ENCODE results near the gene BHLHE23. TPM values are rescaled to one million over a fixed set of nuclear protein-coding genes. Genes with fewer than 3 reads are reported as not detected.

The BHLHE23 gene
- total RNA-seq, 1 donor from 2014 or later, result not detected

DNA sequence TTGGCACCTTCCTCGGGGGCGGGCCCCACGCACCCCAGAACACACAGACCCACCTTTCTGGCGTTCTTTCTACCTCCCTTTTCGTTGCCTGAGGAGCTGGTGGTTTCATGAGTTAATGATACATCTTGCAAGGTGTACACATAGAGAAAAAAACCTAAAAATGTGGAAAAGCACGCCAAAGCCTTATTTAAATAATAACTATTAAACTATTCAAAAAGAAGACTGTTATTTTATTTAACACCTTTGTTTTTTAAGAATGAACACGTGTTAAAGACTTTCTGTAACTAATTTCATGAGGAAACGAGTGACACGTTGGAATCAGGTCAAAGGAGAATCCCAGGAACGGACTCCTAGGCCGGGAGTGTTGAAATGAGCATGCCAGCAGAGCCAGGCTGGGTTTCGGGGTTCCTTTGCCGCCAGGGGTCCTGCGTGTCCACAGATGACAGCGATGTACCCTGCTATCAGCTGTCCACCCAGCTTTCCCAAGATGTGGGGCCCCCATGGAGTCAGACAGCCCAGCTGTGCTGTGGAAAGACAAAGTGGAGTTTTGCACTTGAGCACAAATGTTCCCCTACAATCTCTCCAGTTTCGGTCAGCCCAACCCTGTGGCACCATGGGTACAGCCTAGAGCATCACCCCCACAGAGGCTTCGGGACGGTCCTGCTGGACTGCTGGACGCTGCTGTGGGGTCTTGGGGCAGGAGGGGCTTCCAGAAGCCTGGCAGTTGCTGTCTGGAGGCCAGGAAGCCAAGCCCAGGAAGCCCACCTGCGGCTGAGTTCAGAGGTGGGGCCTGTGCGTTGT, 38.2 kb downstream of the BHLHE23 start:
- H3K36me3 Mint-ChIP-seq, result no peaks in the 10 kb centered on the region
- H3K27ac Mint-ChIP-seq, result no peak overlapping the region

DNA sequence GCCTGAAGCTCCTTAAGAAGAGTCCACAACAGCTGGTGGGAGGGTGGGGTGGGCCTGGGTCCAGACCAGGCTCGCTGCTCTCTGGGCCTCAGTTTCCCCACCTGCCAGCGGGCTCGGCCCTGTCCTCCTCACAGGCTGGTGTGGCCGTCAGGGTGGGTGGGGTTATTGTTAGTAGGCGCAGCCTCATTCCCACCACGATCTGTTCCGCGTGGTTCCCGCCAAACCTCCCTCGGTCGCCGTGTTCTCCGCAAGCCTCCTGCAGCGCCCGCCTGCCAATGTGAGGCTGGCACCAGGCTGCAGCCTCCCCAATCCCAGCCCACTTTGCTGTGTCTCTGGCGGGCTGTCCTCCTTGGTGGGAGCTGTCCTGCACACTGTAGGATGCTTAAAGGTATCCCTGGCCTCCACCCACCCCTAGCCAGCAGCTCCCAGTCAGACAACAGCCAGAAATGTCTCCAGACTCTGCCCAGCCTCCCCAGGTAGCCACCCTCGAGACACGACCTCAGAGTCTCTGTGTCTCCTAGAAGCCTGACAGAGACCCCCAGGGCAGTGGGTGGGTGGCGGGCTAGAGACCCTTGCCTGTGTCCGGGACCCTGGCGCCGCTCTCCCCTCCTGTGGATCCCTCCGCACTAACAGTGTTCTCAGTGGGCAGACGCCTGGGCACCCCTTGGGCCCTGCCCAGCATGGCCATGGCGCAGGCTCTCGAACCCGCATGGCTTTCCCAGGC, 39.0 kb downstream of the BHLHE23 start:
- DNase-seq (ENCODE audit: extremely low spot score, unreplicated experiment), result no peak
- H3K36me3 Mint-ChIP-seq, result no peaks in the 10 kb centered on the region
- H3K27me3 Mint-ChIP-seq, result peaks cover 24% of the 10 kb centered on the region
- H3K4me1 Mint-ChIP-seq (ENCODE audit: unreplicated experiment), result no peaks in the 10 kb centered on the region
- H3K9me3 Mint-ChIP-seq, result no peaks in the 10 kb centered on the region
- H3K27ac Mint-ChIP-seq, result no peak overlapping the region
- TF ChIP-seq, protein P1, sequence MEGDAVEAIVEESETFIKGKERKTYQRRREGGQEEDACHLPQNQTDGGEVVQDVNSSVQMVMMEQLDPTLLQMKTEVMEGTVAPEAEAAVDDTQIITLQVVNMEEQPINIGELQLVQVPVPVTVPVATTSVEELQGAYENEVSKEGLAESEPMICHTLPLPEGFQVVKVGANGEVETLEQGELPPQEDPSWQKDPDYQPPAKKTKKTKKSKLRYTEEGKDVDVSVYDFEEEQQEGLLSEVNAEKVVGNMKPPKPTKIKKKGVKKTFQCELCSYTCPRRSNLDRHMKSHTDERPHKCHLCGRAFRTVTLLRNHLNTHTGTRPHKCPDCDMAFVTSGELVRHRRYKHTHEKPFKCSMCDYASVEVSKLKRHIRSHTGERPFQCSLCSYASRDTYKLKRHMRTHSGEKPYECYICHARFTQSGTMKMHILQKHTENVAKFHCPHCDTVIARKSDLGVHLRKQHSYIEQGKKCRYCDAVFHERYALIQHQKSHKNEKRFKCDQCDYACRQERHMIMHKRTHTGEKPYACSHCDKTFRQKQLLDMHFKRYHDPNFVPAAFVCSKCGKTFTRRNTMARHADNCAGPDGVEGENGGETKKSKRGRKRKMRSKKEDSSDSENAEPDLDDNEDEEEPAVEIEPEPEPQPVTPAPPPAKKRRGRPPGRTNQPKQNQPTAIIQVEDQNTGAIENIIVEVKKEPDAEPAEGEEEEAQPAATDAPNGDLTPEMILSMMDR (conservative IDR thresholded peaks at IDR 0.05), result no peak
- H3K4me3 Mint-ChIP-seq, result no peak overlapping the region

More for the DNA sequence above, 38.2 kb downstream of the BHLHE23 start:
- TF ChIP-seq, protein P1 (conservative IDR thresholded peaks at IDR 0.05), result no peak
- Mint-ChIP-seq H3K27me3 (peaks cover 32% of the 10 kb centered on the region), H3K9me3 (no peaks in the 10 kb centered on the region), H3K4me3 (no peak overlapping the region), H3K4me1 (ENCODE audit: unreplicated experiment) (no peaks in the 10 kb centered on the region)
- no peak for DNase-seq (ENCODE audit: extremely low spot score, unreplicated experiment)

DNA sequence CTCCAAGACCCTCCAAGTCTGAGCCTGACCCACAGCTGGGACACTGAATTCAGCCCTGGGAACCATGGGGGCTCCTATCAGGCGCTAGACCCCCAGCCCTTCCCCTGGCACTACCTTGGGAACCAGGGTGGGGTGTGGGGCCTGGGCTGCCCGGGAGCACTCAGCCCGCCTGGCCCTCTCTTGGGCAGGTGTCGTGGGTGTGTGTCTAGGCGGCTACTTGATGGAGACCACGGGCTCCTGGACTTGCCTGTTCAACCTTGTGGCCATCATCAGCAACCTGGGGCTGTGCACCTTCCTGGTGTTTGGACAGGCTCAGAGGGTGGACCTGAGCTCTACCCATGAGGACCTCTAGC, 39.6 kb downstream of the BHLHE23 start:
- Mint-ChIP-seq H3K27ac (no peak overlapping the region), H3K4me1 (ENCODE audit: unreplicated experiment) (no peaks in the 10 kb centered on the region), H3K36me3 (no peaks in the 10 kb centered on the region), H3K9me3 (no peaks in the 10 kb centered on the region), H3K4me3 (no peak overlapping the region), H3K27me3 (peaks cover 18% of the 10 kb centered on the region)
- no peak for DNase-seq (ENCODE audit: extremely low spot score, unreplicated experiment)
- TF ChIP-seq, protein P1 (conservative IDR thresholded peaks at IDR 0.05), result no peak

DNA sequence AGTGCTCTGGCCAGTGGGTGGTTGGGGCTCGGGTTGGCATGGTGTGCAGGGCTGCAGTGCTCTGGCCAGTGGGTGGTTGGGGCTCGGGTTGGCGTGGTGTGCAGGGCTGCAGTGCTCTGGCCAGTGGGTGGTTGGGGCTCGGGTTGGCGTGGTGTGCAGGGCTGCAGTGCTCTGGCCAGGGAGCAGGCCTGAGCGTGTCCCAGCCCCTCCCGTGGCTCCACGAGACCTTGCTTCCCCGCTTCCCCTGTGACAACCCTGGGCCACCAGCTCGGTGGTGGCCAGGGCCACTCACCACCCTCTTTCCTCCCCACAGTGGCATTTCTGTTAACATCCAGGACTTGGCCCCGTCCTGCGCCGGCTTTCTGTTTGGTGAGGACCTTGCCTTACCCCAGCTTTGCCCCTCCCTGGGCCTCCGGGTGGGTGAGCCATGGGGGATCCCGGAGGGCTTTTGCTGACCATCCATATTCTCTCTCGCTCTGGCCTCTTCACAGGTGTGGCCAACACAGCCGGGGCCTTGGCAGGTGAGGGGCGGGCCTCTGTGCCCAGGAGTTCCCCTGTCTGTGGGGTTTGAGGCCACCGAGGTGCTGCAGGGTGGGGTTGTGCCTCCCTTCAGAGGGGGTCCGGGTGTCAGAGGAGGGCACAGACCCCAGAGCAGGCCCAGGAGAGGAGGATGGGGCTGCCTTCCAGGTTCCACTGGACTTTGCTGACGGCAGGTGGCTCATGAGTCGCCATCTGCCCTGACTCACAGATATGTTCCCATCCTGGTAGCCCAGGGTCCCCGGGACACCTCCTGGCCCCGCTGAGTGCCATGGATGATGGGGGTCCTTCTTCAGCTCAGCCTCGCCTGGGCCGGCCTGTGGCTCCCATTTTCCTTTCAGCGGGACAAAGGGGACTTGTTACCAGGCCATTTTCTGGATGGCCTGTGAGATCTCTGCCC, 40.3 kb downstream of the BHLHE23 start:
- Mint-ChIP-seq H3K27me3 (peaks cover 11% of the 10 kb centered on the region), H3K4me1 (ENCODE audit: unreplicated experiment) (no peaks in the 10 kb centered on the region), H3K27ac (no peak overlapping the region), H3K9me3 (no peaks in the 10 kb centered on the region), H3K4me3 (no peak overlapping the region), H3K36me3 (no peaks in the 10 kb centered on the region)
- DNase-seq (ENCODE audit: extremely low spot score, unreplicated experiment), result no peak
- TF ChIP-seq, protein P1 (conservative IDR thresholded peaks at IDR 0.05), result no peak

DNA sequence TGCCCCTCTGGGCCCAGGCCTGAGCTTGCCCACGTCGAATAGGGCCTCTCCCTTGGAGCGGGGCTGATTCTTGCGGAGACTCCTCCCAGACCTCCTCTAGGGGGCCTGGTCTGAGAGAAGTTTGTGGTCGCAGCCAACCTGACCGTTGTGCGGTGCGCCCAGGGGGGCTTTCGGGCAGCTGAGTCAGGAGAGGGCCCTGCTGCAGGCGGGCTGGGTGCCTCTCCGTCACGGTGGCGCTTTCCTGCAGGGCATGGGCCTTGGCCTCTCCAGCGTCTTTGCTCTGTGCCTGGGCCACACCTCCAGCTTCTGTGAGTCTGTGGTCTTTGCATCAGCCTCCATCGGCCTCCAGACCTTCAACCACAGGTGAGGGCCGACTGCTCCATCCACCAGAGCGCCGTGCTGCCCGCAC, 41.4 kb downstream of the BHLHE23 start:
- Mint-ChIP-seq H3K9me3 (no peaks in the 10 kb centered on the region), H3K4me1 (ENCODE audit: unreplicated experiment) (no peaks in the 10 kb centered on the region), H3K27ac (no peak overlapping the region), H3K27me3 (peaks cover 8% of the 10 kb centered on the region), H3K4me3 (no peak overlapping the region), H3K36me3 (no peaks in the 10 kb centered on the region)
- TF ChIP-seq, protein P1 (conservative IDR thresholded peaks at IDR 0.05), result peak; percentile 26
- no peak for DNase-seq (ENCODE audit: extremely low spot score, unreplicated experiment)
